GM19372 (cell line): ENCODE measurements around the gene SLC6A19.
"Not testable (repeated sequence)": the region's sequence is repeated elsewhere in the genome, so short reads cannot be mapped to it uniquely, and the experiment has no call there.

Experiments used
- ATAC-seq: cut with Tn5 transposase; IDR thresholded peaks from one replicate; pipeline ENCODE4 v1.9.1; 2021; ENCODE audit warnings: mild to moderate bottlenecking, low read depth, moderate library complexity; ENCODE audit not compliant: unreplicated experiment

The SLC6A19 gene

GRCh38 chr5:1201327-1202025, at the start of gene SLC6A19:
Gene SLC6A19 (plus strand): TSS chr5:1201595. CDS start chr5:1201651, 56 bp downstream.
- no peak for ATAC-seq

DNA sequence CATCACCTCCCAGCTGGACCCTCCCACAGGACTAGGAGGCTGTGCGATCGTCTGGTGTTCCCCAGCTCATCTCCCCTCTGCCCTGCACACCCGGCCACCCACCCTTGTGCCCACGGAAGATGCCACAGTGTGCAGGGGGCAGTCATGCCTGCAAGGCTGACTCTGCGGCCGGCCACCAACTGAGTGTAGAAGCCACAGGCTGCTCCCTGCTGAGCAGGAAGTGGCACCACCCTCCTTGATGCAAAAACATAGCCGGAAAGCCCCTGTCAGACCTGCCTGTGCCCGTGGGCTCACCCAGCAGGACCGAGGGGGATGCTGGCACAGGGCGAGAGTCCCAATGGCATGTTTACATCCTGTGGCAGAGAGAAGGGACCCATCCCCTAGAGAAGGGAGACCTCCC, 49.2 kb upstream of the SLC6A19 start:
- ATAC-seq, result no peak

DNA sequence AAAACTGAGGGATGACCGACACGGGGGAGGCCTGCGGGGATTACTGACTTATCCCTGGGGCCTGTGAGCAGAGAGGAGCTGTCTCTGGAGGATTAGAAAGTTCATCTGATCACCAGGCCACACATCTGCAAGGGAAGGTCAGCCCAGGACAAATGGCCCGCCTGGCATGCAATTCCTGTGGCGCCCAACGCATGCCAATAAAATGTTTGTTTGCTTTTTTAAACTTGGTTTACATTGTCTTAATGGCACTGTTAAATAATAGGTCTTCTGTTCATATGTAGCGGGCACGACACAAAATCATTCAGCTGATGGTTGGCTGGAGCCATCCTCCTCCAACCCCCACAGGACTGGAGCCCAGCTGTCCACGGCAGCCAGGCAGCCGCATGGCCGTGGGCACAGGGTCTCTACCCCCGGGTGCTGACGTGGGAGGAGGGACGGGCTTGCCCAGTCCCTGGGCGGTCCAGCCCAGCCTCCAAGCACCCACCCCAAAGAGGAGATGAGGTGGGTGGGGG, 48.6 kb upstream of the SLC6A19 start:
- no peak for ATAC-seq

DNA sequence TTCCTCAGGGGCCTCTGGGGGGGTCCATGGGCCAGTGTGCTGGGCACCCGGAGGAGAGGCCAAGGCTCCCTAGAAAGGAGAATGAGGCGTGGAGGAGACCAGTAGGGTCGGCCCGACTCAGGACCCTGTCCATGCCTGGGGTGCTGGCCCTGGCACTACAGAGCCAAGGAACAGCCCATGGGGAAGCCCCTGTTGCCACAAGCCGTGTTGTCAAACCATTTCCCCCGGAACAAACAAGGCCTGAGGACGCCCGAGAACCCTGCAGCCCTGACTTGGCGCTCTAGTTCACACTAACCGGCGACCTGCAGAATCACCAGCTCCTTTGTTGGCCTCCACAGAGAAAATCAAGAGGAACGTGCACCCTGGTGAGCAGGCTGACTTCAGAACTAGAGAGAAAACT, 48.0 kb upstream of the SLC6A19 start:
- no peak for ATAC-seq

GRCh38 chr5:1155191-1156032, 46.0 kb upstream of the SLC6A19 start:
- ATAC-seq, result no peak

DNA sequence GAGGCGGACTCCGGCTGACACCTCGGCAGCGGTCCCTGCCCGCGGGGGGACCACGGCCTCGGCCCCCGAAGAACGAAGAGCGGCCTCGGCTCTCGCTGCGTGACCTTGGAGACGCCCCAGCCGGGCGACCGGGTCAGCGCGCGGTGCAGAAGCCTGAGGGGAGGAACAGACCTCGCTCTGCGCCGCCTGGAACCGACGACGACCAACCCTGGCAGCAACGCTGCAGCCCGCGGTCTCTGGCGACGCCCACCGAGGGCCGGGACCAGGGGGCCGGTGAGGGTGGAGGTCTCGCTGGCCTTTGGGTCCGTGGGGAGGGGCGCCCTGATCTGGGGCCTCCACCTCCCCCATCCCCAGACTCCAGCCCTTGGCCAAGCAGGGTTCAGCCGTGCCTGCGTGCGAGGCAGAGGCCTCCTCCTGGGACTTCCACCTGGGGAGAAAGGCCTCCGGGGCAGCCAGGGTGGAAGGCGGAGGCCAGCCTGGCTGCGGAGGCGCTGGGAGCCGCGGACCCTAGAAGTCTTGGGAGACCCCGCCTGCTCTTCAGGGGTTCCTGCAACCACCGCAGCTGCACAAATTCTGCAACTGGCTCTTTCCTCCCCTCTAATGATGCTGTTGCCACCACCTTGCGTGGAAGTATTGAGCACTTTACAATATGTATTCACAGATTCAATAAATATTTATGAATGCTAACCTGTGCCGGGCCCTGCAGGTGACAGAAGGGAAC, 45.2 kb upstream of the SLC6A19 start:
- ATAC-seq, result no peak

DNA sequence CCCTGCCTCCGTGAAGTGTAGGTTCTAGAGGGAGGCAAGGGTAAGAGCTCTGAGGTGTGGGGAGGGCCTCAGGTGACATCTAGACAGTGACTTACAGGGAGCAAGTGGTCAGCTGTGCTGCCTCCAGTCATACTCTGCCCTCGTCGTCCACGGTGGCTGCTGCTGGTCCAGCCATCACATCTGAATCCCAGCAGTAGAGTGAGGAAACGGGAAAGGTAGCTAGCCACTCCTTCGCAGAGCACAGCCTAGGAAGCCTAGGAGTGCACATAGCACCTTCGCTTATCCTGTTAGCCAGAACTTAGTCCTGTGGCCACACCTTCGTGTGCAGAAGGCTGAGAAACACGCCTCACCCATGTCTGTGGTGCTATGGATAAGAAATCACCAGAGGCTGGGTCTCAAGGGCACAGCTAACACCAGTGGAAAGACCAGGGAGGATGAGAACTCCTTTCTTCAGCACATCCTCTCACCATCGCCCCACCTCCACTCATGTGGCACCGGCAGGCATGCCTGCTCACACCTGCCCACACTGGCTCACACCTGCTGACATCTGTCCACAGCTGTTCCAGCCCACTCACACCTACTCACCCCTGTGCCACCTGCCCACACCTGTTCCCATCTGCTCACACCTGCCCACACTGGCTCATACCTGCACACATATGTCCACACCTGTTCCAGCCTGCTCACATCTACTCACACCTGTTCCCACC, 44.5 kb upstream of the SLC6A19 start:
- no peak for ATAC-seq

GRCh38 chr5:1157461-1157986, 43.9 kb upstream of the SLC6A19 start:
- ATAC-seq, result not testable (repeated sequence)

DNA sequence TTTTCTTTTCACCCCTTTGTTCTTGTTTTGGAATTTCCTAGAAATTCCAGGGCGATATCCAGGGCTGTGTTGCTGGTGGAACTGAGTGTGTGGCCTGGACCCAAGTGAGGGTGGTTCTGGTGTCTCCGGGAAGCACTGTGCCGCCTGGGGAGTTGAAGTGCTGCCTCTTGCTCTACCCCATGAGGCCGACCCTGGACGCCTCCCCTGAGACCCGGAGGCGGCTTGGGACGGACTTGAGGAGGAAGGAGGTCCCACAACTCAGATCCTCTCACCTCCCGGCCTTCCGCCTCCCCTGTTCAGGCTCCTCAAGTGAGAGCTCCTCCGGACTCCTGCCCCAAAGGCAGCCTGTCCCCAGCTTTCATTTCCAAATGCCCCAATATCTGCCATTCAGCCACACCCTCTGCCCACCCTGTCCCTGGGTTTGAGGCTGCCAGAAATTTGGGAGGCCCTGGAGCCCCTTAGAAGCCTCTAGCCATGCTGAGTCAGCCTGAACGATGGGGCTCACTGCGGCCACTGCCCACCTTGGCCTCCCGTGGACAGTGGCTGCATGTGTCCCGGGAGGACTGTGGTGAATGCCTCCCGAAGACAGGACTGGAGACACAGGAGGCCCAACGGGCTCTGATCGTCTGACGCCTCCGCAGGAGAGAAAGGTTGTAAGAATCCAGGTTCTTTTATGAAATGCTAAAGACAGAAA, 42.6 kb upstream of the SLC6A19 start:
- ATAC-seq, result no peak

- ATAC-seq, result no peak
Measured at GRCh38 chr5:1159341-1159675, 42.1 kb upstream of the SLC6A19 start.

DNA sequence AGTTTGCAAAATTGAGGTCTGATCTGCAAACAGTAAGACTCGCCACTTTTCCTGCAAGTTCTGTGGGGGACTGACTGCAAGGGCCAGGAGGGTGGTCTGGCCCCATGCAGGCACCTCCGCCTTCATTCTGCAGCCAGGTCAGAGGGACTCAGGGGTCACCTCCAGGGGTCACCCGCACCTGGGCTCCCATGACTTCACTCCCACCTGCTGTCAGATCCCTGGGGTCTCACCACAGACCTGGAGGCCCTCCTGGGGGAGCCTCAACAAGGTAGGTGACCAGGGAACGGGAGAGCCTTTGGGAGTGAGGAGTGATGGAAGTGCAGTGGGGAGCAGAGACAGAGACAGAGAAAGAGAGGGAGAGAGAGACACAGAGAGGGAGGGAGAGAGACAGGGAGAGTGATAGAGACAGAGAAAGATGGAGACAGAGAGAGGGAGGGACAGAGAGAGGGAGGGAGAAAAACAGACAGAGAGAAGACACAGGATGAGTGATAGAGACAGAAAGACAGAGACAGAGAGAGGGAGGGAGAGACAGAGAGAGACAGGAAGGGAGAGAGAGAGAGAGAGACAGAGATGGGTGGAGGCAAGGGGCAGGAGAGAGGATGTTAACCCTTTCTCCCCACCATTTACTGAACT, 41.5 kb upstream of the SLC6A19 start:
- ATAC-seq, result no peak

GRCh38 chr5:1161108-1161832, 40.1 kb upstream of the SLC6A19 start:
- ATAC-seq, result no peak

- ATAC-seq, result no peak
Measured at GRCh38 chr5:1161833-1162229, 39.6 kb upstream of the SLC6A19 start.

DNA sequence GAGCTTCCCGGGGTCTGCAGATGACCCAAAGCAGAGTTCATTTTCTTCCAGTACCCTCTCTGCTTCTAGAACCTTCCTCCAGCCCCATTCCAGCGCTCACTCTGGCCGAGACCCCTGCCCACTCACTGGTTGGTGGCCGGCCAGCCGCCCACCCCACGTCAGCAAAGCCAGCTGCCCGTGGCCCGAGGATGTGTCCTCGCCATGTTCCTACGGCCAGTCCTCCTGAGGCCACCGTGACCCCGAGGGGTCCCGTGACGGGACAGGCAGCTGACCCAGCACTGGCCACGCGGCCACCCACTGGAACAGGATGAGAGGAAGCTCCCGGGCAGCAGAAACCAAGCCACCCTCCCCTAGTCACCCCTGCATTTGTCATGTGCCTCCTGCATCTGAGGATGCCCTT, 39.1 kb upstream of the SLC6A19 start:
- ATAC-seq, result no peak

DNA sequence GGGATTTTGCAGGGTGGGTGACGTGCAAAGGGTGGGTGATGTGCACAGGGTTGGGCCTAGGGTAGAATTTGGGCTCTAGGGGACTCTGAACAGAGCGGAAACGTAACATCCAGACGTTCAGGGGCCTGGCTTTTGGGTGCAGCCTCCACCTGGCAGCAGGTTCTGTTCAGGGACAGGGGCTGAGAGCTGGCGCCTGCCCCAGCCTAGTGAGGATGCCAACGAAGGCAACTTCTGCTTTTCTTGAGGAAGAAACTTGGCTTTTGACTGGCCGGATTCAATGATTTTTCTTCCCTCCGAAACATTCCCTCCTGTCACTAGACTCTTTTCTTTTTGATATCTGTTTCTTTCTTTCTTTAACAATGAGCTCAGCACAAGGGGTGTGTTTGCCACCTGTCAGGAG, 38.6 kb upstream of the SLC6A19 start:
- ATAC-seq, result no peak

- ATAC-seq, result no peak
Measured at GRCh38 chr5:1163366-1163765, 38.0 kb upstream of the SLC6A19 start.

- ATAC-seq, result no peak
Measured at GRCh38 chr5:1163879-1164278, 37.5 kb upstream of the SLC6A19 start.
